Upper lobe of left lung (tissue), 6 donors: ENCODE measurements around the gene ADAMTS19. TPM values are rescaled to one million over a fixed set of nuclear protein-coding genes. Genes with fewer than 3 reads are reported as not detected.

Source experiments
- ATAC-seq, 2 donors: fragments of 200-7000 bp; cut with Tn5 transposase; one replicate each; pipeline ENCODE4 v1.9.1; 2022; ENCODE audit warnings: mild to moderate bottlenecking in 2 of 2, moderate library complexity in 2 of 2; ENCODE audit not compliant: low FRiP score in 2 of 2
- DNase-seq, 2 donors: peaks; one replicate each; pipeline ENCODE4 v3.0.0-alpha.2; 2019 to 2020
- H3K27ac ChIP-seq, 4 donors: fragments of 200-600 bp; sonication (generic); one replicate each; pipeline ENCODE4 v1.5.1; 2016 to 2019
- H3K27me3 ChIP-seq, 4 donors: fragments of 200-600 bp; sonication (generic); one replicate each; pipeline ENCODE4 v1.5.1; 2017 to 2019
- H3K36me3 ChIP-seq, 4 donors: fragments of 200-600 bp; sonication (generic); one replicate each; pipeline ENCODE4 v1.5.1; 2016 to 2019
- H3K4me1 ChIP-seq, 4 donors: fragments of 200-600 bp; sonication (generic); one replicate each; pipeline ENCODE4 v1.5.1; 2018 to 2019
- H3K4me3 ChIP-seq, 4 donors: fragments of 200-600 bp; sonication (generic); one replicate each; pipeline ENCODE4 v1.5.1; 2017 to 2019; ENCODE audit warnings: mild to moderate bottlenecking in 2 of 4, moderate library complexity in 1 of 4
- H3K9me3 ChIP-seq, 4 donors: fragments of 200-600 bp; sonication (generic); one replicate each; pipeline ENCODE4 v1.5.1; 2018 to 2019
- EP300 ChIP-seq, 4 donors: sonication (generic); formaldehyde crosslinking; IDR thresholded peaks; one replicate each; pipeline ENCODE4 v1.5.1; 2017; ENCODE audit warnings: antibody characterized with exemption in 4 of 4, control low read depth in 2 of 4
- POLR2A ChIP-seq, 4 donors: fragments of 450-650 bp; IDR thresholded peaks; one replicate each; pipeline ENCODE4 v1.5.1; 2016 to 2017; ENCODE audit warnings: antibody characterized with exemption in 4 of 4, mild to moderate bottlenecking in 2 of 4
- POLR2AphosphoS5 ChIP-seq, 2 donors: sonication (generic); formaldehyde crosslinking; IDR thresholded peaks; one replicate each; pipeline ENCODE4 v1.5.1; 2017; ENCODE audit warnings: antibody characterized with exemption in 2 of 2
- WGBS, 2 donors: methylation state at CpG; one replicate each; pipeline ENCODE4 v1.1.5; 2017 to 2018; 5-methylcytosine and 5-hydroxymethylcytosine counted together
- total RNA-seq, 6 donors: library from RNA; depleted of rRNA in 4 of 6; stranded (reverse); fragments of >200 nt in 4 of 6; gene quantifications; one replicate each; pipeline versions ENCODE4 v1.1.0 to v1.2.1, GENCODE V29; 2016 to 2021
- TF ChIP-seq, protein P1 (sequence below), 6 experiments: fragments of 450-650 bp in 4 of 6; fragments of 200-600 bp in 2 of 6; sonication (generic) in 2 of 6; IDR thresholded peaks; one replicate each; pipeline ENCODE4 v1.5.1; 2016 to 2019; ENCODE audit warnings: antibody characterized with exemption in 6 of 6
- donor health status: DM: no; HTN: no; CAD: no; lungs with moderate emphysema.
- donor health status: DM: no; HTN: yes; CAD: no; lungs with severe emphysema.

ADAMTS19 gene
- total RNA-seq, 6 donors from 2014 or later = 0.17 to 0.29 TPM; not detected in 4

GRCh38 chr5:129661366-129662035 lies 201.4 kb downstream of the ADAMTS19 start:
- H3K27ac ChIP-seq = no peak overlapping the region
- no peak overlapping the region for H3K4me3 ChIP-seq
- TF ChIP-seq POLR2A (IDR thresholded peaks at IDR 0.05) (no peak), EP300 (IDR thresholded peaks at IDR 0.05) (no peak)
- 77% methylated on average over 6 of the region's 6 CpGs for WGBS, 2 donors
- H3K4me1 ChIP-seq = no peaks in the 10 kb centered on the region
- H3K36me3 ChIP-seq = no peaks in the 10 kb centered on the region
- H3K27me3 ChIP-seq = no peaks in the 10 kb centered on the region
- ATAC-seq = no peak
- DNase-seq = no peak
- H3K9me3 ChIP-seq = no peaks in the 10 kb centered on the region

DNA sequence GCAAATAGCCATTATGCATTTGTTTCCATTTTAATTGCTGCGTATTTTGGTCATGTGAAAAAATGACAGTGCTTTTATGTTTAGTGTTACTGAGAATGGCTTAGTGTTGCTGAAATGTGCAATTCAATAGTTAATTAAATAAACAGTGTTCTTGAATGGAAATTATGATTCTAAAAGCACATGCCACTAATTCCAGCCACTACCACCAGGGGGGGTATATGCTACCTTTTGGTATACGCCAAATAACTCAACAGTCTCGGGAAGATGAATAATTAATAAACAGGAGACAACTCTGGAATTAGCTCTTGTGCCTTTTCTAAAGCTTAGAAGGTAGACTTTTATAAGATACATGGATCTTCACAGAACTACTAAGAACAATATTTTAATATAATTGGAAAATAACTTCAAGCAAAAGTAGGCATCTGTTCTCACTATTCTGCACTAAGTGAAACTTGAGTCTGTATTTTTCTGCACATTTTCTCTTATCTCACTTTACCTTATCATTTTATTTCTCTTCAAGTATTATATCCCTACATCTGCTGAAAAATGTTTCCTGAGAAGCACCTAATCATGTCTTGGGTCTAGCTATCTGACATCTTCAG lies 204.3 kb downstream of the ADAMTS19 start:
- 35 to 42% methylated on average over 3 of the region's 3 CpGs for WGBS, 2 donors
- peak in 1 of 2 donors; percentile 56 for ATAC-seq

GRCh38 chr5:129670957-129671500 lies 210.9 kb downstream of the ADAMTS19 start:
- Histone ChIP-seq H3K27ac (no peak overlapping the region), H3K4me1 (no peaks in the 10 kb centered on the region), H3K36me3 (no peaks in the 10 kb centered on the region), H3K27me3 (no peaks in the 10 kb centered on the region), H3K4me3 (no peak overlapping the region), H3K9me3 (peaks cover 0 to 4% (median 0%) of the 10 kb centered on the region in 4 donors)
- 66 to 75% methylated on average over 2 of the region's 2 CpGs for WGBS, 2 donors
- TF ChIP-seq POLR2AphosphoS5 (IDR thresholded peaks at IDR 0.05) = no peak
- TF ChIP-seq EP300 (IDR thresholded peaks at IDR 0.05) = no peak
- no peak for TF ChIP-seq POLR2A (IDR thresholded peaks at IDR 0.05)
- TF ChIP-seq, protein P1, sequence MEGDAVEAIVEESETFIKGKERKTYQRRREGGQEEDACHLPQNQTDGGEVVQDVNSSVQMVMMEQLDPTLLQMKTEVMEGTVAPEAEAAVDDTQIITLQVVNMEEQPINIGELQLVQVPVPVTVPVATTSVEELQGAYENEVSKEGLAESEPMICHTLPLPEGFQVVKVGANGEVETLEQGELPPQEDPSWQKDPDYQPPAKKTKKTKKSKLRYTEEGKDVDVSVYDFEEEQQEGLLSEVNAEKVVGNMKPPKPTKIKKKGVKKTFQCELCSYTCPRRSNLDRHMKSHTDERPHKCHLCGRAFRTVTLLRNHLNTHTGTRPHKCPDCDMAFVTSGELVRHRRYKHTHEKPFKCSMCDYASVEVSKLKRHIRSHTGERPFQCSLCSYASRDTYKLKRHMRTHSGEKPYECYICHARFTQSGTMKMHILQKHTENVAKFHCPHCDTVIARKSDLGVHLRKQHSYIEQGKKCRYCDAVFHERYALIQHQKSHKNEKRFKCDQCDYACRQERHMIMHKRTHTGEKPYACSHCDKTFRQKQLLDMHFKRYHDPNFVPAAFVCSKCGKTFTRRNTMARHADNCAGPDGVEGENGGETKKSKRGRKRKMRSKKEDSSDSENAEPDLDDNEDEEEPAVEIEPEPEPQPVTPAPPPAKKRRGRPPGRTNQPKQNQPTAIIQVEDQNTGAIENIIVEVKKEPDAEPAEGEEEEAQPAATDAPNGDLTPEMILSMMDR (IDR thresholded peaks at IDR 0.05) = no peak
- ATAC-seq (no peak), DNase-seq (no peak)

More for the DNA sequence above, 204.3 kb downstream of the ADAMTS19 start:
- Histone ChIP-seq H3K9me3 (peaks cover 0 to 4% (median 0%) of the 10 kb centered on the region in 4 donors), H3K27ac (no peak overlapping the region), H3K4me1 (no peaks in the 10 kb centered on the region), H3K36me3 (no peaks in the 10 kb centered on the region), H3K4me3 (no peak overlapping the region), H3K27me3 (no peaks in the 10 kb centered on the region)
- DNase-seq = no peak
- TF ChIP-seq, protein P1 (IDR thresholded peaks at IDR 0.05) = peak; percentile 21 to 66 (median 62)
- TF ChIP-seq POLR2A (IDR thresholded peaks at IDR 0.05) (no peak), POLR2AphosphoS5 (IDR thresholded peaks at IDR 0.05) (no peak)

- H3K36me3 ChIP-seq = no peaks in the 10 kb centered on the region
- ATAC-seq (no peak), DNase-seq (no peak)
- H3K4me3 ChIP-seq = no peak overlapping the region
- H3K4me1 ChIP-seq = no peaks in the 10 kb centered on the region
- no peaks in the 10 kb centered on the region for H3K27me3 ChIP-seq
- TF ChIP-seq POLR2A (IDR thresholded peaks at IDR 0.05) (no peak), POLR2AphosphoS5 (IDR thresholded peaks at IDR 0.05) (no peak)
- H3K9me3 ChIP-seq = peaks cover 0 to 4% (median 0%) of the 10 kb centered on the region in 4 donors
- WGBS, 2 donors = 72 to 80% methylated on average over 2 of the region's 2 CpGs
- no peak overlapping the region for H3K27ac ChIP-seq
Measured at GRCh38 chr5:129672006-129672405, 211.9 kb downstream of the ADAMTS19 start.

DNA sequence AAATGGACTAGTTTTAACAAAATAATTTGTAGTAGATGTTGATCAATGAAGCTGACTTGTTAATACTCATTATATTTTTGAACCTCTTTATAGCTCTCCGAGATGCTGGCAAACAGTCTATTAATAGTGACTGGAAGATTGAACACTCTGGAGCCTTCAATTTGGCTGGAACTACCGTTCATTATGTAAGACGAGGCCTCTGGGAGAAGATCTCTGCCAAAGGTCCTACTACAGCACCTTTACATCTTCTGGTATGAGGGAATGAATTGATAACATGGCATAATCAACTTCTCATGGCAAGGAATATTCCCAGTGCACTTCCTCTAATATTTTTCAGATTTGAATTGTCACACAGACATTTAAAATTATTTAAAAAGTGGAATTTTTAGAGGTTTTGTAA lies 219.6 kb downstream of the ADAMTS19 start:
- Histone ChIP-seq H3K36me3 (no peaks in the 10 kb centered on the region), H3K4me3 (no peak overlapping the region), H3K27me3 (no peaks in the 10 kb centered on the region), H3K9me3 (no peaks in the 10 kb centered on the region), H3K4me1 (no peaks in the 10 kb centered on the region), H3K27ac (no peak overlapping the region)
- DNase-seq (no peak), ATAC-seq (no peak)
- 69 to 71% methylated on average over 3 of the region's 3 CpGs for WGBS, 2 donors
- TF ChIP-seq EP300 (IDR thresholded peaks at IDR 0.05) (no peak), POLR2AphosphoS5 (IDR thresholded peaks at IDR 0.05) (no peak), POLR2A (IDR thresholded peaks at IDR 0.05) (no peak)

GRCh38 chr5:129687941-129688340 lies 227.8 kb downstream of the ADAMTS19 start:
- H3K27me3 ChIP-seq = no peaks in the 10 kb centered on the region
- H3K4me1 ChIP-seq = no peaks in the 10 kb centered on the region
- no peak overlapping the region for H3K27ac ChIP-seq
- no peaks in the 10 kb centered on the region for H3K9me3 ChIP-seq
- H3K36me3 ChIP-seq = no peaks in the 10 kb centered on the region
- H3K4me3 ChIP-seq = no peak overlapping the region
- TF ChIP-seq, protein P1 (IDR thresholded peaks at IDR 0.05) = no peak
- TF ChIP-seq POLR2A (IDR thresholded peaks at IDR 0.05) = no peak
- TF ChIP-seq EP300 (IDR thresholded peaks at IDR 0.05) = no peak
- no peak for TF ChIP-seq POLR2AphosphoS5 (IDR thresholded peaks at IDR 0.05)
- 63 to 68% methylated on average over 3 of the region's 3 CpGs for WGBS, 2 donors
- no peak for ATAC-seq
- DNase-seq = no peak
